Measurements from ENCODE around the gene CACNA1C.

CACNA1C gene

GRCh38 chr12:2179953-2180736, 127.4 kb downstream of the CACNA1C start:
- DNase-seq (ENCODE audit: low spot score) = peak; percentile 79
- TF ChIP-seq, protein P1, sequence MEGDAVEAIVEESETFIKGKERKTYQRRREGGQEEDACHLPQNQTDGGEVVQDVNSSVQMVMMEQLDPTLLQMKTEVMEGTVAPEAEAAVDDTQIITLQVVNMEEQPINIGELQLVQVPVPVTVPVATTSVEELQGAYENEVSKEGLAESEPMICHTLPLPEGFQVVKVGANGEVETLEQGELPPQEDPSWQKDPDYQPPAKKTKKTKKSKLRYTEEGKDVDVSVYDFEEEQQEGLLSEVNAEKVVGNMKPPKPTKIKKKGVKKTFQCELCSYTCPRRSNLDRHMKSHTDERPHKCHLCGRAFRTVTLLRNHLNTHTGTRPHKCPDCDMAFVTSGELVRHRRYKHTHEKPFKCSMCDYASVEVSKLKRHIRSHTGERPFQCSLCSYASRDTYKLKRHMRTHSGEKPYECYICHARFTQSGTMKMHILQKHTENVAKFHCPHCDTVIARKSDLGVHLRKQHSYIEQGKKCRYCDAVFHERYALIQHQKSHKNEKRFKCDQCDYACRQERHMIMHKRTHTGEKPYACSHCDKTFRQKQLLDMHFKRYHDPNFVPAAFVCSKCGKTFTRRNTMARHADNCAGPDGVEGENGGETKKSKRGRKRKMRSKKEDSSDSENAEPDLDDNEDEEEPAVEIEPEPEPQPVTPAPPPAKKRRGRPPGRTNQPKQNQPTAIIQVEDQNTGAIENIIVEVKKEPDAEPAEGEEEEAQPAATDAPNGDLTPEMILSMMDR (conservative IDR thresholded peaks at IDR 0.05; ENCODE audit: low read depth) = no peak
- POLR2A ChIA-PET (ENCODE audit: low non-redundant PET) = no interaction called here
- H3K27ac ChIP-seq = peak overlapping the region; percentile 64
- CTCF ChIA-PET = interaction anchor here (0.7 kb wide), 1 partner anchor 40 kb away, joined by 4 read pairs; no protein-coding TSS in a partner anchor

- TF ChIP-seq, protein P1 (conservative IDR thresholded peaks at IDR 0.05; ENCODE audit: low read depth) = no peak
- ChIA-PET CTCF (no interaction called here), POLR2A (ENCODE audit: low non-redundant PET) (no interaction called here)
- DNase-seq (ENCODE audit: low spot score) = no peak
- peak overlapping the region; percentile 64 for H3K27ac ChIP-seq
Observed at GRCh38 chr12:2180737-2181082, 127.9 kb downstream of the CACNA1C start.

DNA sequence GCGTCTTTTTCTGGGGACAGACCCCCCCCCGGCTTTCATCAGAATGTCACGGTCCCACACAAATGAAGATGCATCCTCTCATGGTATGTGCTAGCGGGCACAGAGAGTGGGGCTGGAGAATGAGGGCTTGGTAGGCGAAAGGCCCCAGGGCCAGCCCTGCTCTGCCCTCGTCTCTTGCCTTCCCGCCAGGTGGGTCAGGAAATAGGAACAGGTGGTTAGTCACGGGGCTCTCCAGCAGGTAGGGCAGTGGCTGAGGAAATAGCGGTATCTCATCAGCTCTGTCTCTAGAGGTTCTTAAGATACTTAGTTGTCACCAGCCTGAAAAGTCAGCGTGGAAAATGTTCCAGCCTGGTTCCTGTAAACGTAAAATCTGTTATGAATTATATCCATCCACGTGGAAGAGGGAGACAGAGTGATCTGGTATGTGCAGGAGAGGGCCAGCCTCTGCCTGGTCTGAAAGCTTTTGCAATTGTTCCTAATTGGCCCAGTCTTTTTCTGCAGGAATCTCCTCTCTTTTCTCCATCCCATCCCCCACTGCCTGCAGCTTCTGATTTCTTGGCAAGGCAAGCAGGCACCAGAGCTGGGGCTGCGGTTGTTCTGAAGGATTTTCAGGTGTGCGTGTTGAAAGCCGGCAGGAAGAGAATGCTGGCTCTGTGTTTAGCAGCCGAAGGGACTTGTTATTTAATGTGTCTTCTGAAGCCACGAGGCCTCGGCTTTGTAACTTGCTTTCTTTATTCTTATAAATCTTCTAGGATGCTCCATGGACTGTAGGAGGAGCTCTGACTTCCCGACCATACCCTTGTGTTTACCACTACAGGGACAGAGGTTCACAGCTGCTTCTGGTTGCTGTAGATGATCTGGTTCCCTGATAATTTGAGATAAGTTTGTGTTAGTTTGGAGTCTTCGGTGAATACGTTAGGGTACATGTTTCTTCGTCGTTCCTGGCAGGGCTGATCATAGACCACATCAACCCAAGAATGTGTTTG, 131.1 kb downstream of the CACNA1C start:
- DNase-seq (ENCODE audit: low spot score) = no peak
- POLR2A ChIA-PET (ENCODE audit: low non-redundant PET) = no interaction called here
- TF ChIP-seq, protein P1 (conservative IDR thresholded peaks at IDR 0.05; ENCODE audit: low read depth) = no peak

DNA sequence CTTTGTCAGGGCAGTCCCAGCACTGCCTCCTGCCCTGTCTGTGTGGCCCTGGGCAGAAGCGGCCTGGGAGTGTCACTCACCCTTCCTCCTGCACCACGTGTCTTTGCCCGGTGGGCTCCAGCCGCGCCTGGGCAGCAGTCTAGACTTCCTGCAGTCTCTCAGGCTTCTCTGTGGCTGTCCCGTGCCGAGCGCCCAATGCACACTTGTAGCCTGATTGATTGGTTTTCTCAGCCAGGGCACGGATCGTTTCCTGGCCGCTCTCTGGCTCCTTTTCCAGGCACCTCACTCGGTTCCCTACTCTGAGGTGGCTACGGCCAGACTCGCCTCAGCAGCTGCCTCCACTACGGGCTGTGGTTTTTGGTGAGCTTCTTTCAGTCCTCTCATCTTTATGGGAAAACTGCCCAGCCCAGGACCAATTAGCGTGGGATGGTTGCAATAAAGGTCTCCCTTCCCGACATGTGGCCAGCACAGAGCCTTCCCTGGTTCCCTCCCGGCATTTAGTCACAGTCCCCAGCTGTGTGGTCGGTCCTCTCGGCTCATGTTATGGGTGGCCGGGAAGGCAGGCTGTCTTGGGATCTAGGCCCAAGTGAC, 133.1 kb downstream of the CACNA1C start:
- ChIA-PET CTCF (no interaction called here), POLR2A (ENCODE audit: low non-redundant PET) (no interaction called here)
- no peak overlapping the region for H3K27ac ChIP-seq
- DNase-seq (ENCODE audit: low spot score) = no peak
- TF ChIP-seq, protein P1 (conservative IDR thresholded peaks at IDR 0.05; ENCODE audit: low read depth) = no peak

More for the DNA sequence above, 131.1 kb downstream of the CACNA1C start:
- H3K27ac ChIP-seq = no peak overlapping the region
- CTCF ChIA-PET = no interaction called here

- ChIA-PET CTCF (no interaction called here), POLR2A (ENCODE audit: low non-redundant PET) (no interaction called here)
- DNase-seq (ENCODE audit: low spot score) = no peak
- no peak overlapping the region for H3K27ac ChIP-seq
- TF ChIP-seq, protein P1 (conservative IDR thresholded peaks at IDR 0.05; ENCODE audit: low read depth) = no peak
Observed at GRCh38 chr12:2187195-2187945, 134.6 kb downstream of the CACNA1C start.

All from RWPE1 (cell line).